Peyer's patch (tissue), 4 donors: ENCODE results near the gene KRTAP10-8.

Experiments
- CTCF ChIP-seq, 6 experiments: fragments of 450-650 bp in 4 of 6; fragments of 200-600 bp in 2 of 6; sonication (generic) in 1 of 6; IDR thresholded peaks; one replicate each; pipeline ENCODE4 v1.5.1; 2017 to 2019; ENCODE audit warnings: antibody characterized with exemption in 6 of 6, mild to moderate bottlenecking in 3 of 6, moderate library complexity in 1 of 6
- POLR2A ChIP-seq, 2 donors: fragments of 450-650 bp; IDR thresholded peaks; one replicate each; pipeline ENCODE4 v1.5.1; 2017; ENCODE audit warnings: antibody characterized with exemption in 2 of 2, mild to moderate bottlenecking in 2 of 2, moderate library complexity in 2 of 2

- no peak for TF ChIP-seq CTCF (IDR thresholded peaks at IDR 0.05)
- TF ChIP-seq POLR2A (IDR thresholded peaks at IDR 0.05) = no peak
Measured at GRCh38 chr21:44658541-44658910, 46.6 kb downstream of the KRTAP10-8 start.
